ENCODE measurements around the gene LTB4R2.
"Not testable (repeated sequence)": the region's sequence is repeated elsewhere in the genome, so short reads cannot be mapped to it uniquely, and the experiment has no call there.

The LTB4R2 gene

GRCh38 chr14:24337144-24337823, 27.3 kb downstream of the LTB4R2 start:
- in situ Hi-C loops (cut with HindIII; ENCODE audit: low sequenced_read_pairs) = loop anchor here (5.0 kb wide), 1 partner anchor 60 kb away; no protein-coding TSS in a partner anchor

- in situ Hi-C loops (cut with HindIII; ENCODE audit: low sequenced_read_pairs) = loop anchor here (5.0 kb wide), 1 partner anchor 60 kb away; no protein-coding TSS in a partner anchor
Measured at GRCh38 chr14:24337824-24338175, 27.9 kb downstream of the LTB4R2 start.

- in situ Hi-C loops (cut with HindIII; ENCODE audit: low sequenced_read_pairs) = loop anchor here (5.0 kb wide), 1 partner anchor 62 kb away; no protein-coding TSS in a partner anchor
Measured at GRCh38 chr14:24338843-24339242, 28.9 kb downstream of the LTB4R2 start.

- in situ Hi-C loops (cut with HindIII; ENCODE audit: low sequenced_read_pairs) = loop anchor here (5.0 kb wide), 1 partner anchor 62 kb away; no protein-coding TSS in a partner anchor
Measured at GRCh38 chr14:24339284-24340151, 29.6 kb downstream of the LTB4R2 start, which contains the start of gene RIPK3. TSS of gene RIPK3 (minus strand) at chr14:24339991. CDS start at chr14:24339826, 165 bp downstream.

GRCh38 chr14:24340606-24341005, 30.7 kb downstream of the LTB4R2 start:
- in situ Hi-C loops (cut with HindIII; ENCODE audit: low sequenced_read_pairs) = no loop called here

GRCh38 chr14:24342889-24343288, 32.9 kb downstream of the LTB4R2 start:
- in situ Hi-C loops (cut with HindIII; ENCODE audit: low sequenced_read_pairs) = no loop called here

GRCh38 chr14:24343795-24344660, 34.1 kb downstream of the LTB4R2 start:
- in situ Hi-C loops (cut with HindIII; ENCODE audit: low sequenced_read_pairs) = no loop called here

- in situ Hi-C loops (cut with HindIII; ENCODE audit: low sequenced_read_pairs) = no loop called here
Measured at GRCh38 chr14:24347134-24347533, 37.2 kb downstream of the LTB4R2 start.

GRCh38 chr14:24348186-24348585, 38.2 kb downstream of the LTB4R2 start:
- in situ Hi-C loops (cut with HindIII; ENCODE audit: low sequenced_read_pairs) = no loop called here

- in situ Hi-C loops (cut with HindIII; ENCODE audit: low sequenced_read_pairs) = no loop called here
Measured at GRCh38 chr14:24349742-24350141, 39.8 kb downstream of the LTB4R2 start.

- in situ Hi-C loops (cut with HindIII; ENCODE audit: low sequenced_read_pairs) = no loop called here
Measured at GRCh38 chr14:24351517-24351916, 41.6 kb downstream of the LTB4R2 start.

- in situ Hi-C loops (cut with HindIII; ENCODE audit: low sequenced_read_pairs) = no loop called here
Measured at GRCh38 chr14:24353559-24354481, 43.9 kb downstream of the LTB4R2 start.

- in situ Hi-C loops (cut with HindIII; ENCODE audit: low sequenced_read_pairs) = not testable (repeated sequence)
Measured at GRCh38 chr14:24354482-24354825, 44.5 kb downstream of the LTB4R2 start.

- in situ Hi-C loops (cut with HindIII; ENCODE audit: low sequenced_read_pairs) = no loop called here
Measured at GRCh38 chr14:24355009-24355408, 45.1 kb downstream of the LTB4R2 start.

GRCh38 chr14:24356208-24356607, 46.3 kb downstream of the LTB4R2 start:
- in situ Hi-C loops (cut with HindIII; ENCODE audit: low sequenced_read_pairs) = no loop called here

GRCh38 chr14:24360281-24360680, 50.3 kb downstream of the LTB4R2 start:
- in situ Hi-C loops (cut with HindIII; ENCODE audit: low sequenced_read_pairs) = no loop called here

GRCh38 chr14:24361326-24361725, 51.4 kb downstream of the LTB4R2 start:
- in situ Hi-C loops (cut with HindIII; ENCODE audit: low sequenced_read_pairs) = no loop called here

Data from DLD1 (cell line).